PFSK-1 (cell line): Measurements from ENCODE around the gene OTOP3.

ENCODE experiments used
- POLR2AphosphoS5 ChIP-seq: IDR thresholded peaks from 2 replicates; pipeline ENCODE4 v1.6.1; 2012; ENCODE audit warnings: low read depth, mild to moderate bottlenecking, control low read depth, low read length, moderate library complexity
- REST ChIP-seq, 2 experiments: IDR thresholded peaks; 2 replicates each; pipeline versions ENCODE4 v1.6.1 to v1.8.0; 2011 to 2012; ENCODE audit warnings: low read depth in 2 of 2, low read length in 2 of 2, control low read depth in 1 of 2, inconsistent platforms in 1 of 2, mild to moderate bottlenecking in 1 of 2, moderate library complexity in 1 of 2; ENCODE audit not compliant: insufficient read depth in 1 of 2
- SIN3A ChIP-seq: IDR thresholded peaks from 2 replicates; pipeline ENCODE4 v1.6.1; 2012; ENCODE audit warnings: mild to moderate bottlenecking, low read length, moderate library complexity, borderline replicate concordance; ENCODE audit not compliant: insufficient read depth
- TAF1 ChIP-seq: IDR thresholded peaks from 2 replicates; pipeline ENCODE4 v1.6.1; 2012; ENCODE audit warnings: low read length, control low read depth, borderline replicate concordance; ENCODE audit not compliant: insufficient read depth

- no peak for TF ChIP-seq TAF1
- no peak for TF ChIP-seq REST (IDR thresholded peaks at IDR 0.05; ENCODE audit: insufficient read depth in 1 of 2, low read depth in 2 of 2, low read length in 2 of 2)
- TF ChIP-seq POLR2AphosphoS5: no peak
- TF ChIP-seq SIN3A: no peak
These were observed 6.9 kb upstream of the OTOP3 start for GRCh38 chr17:74928786-74929185.
